GM12801 (cell line): ENCODE results near the gene PTPRG.

Source experiments
- TF ChIP-seq, protein P1 (sequence below): IDR thresholded peaks from one replicate; pipeline ENCODE4 v1.5.1; 2011; ENCODE audit warnings: control low read depth; ENCODE audit not compliant: insufficient read length; ENCODE audit errors: extremely low read depth

The PTPRG gene

DNA sequence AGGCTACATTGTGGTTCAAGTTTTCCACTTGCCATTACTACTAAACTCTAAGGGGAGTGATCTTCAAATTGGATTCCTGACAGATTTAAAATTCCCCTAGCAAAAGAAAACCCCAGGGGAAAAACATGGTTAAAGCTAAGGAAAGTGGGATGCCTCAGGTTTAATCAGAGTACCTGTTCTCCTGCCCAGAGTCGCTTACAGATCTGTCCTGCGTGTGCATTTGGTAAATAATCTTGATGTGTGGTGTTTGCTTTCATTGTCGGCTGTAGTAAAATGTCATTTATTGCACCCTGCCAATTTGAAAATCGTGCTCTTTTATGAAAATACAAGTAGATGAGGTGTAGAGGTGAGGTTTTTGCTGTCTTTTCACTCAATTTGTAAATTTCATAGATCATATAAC, 323.4 kb downstream of the PTPRG start:
- TF ChIP-seq, protein P1, sequence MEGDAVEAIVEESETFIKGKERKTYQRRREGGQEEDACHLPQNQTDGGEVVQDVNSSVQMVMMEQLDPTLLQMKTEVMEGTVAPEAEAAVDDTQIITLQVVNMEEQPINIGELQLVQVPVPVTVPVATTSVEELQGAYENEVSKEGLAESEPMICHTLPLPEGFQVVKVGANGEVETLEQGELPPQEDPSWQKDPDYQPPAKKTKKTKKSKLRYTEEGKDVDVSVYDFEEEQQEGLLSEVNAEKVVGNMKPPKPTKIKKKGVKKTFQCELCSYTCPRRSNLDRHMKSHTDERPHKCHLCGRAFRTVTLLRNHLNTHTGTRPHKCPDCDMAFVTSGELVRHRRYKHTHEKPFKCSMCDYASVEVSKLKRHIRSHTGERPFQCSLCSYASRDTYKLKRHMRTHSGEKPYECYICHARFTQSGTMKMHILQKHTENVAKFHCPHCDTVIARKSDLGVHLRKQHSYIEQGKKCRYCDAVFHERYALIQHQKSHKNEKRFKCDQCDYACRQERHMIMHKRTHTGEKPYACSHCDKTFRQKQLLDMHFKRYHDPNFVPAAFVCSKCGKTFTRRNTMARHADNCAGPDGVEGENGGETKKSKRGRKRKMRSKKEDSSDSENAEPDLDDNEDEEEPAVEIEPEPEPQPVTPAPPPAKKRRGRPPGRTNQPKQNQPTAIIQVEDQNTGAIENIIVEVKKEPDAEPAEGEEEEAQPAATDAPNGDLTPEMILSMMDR = no peak

GRCh38 chr3:61885414-61885813, 324.0 kb downstream of the PTPRG start:
- TF ChIP-seq, protein P1 = no peak

GRCh38 chr3:61887206-61887605, 325.8 kb downstream of the PTPRG start:
- TF ChIP-seq, protein P1 = no peak

DNA sequence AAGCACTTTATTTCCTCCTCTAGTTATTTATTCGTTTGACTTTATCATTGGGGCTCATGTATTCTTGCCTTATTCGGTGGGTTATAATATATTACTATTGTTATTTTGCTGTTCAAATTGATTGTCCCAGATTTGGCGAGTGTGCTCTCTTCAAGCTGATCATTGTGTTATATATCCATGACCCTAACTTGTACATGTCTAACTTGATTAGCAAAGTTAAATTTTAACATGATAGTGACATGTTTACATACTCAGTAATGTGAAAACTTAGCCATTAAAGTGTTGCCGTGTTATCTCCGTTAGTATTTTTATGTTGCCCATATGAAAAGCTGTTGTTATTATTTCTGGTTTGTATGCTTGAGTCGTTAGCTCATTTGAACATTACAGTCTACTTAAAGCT, 327.9 kb downstream of the PTPRG start:
- TF ChIP-seq, protein P1 = no peak

DNA sequence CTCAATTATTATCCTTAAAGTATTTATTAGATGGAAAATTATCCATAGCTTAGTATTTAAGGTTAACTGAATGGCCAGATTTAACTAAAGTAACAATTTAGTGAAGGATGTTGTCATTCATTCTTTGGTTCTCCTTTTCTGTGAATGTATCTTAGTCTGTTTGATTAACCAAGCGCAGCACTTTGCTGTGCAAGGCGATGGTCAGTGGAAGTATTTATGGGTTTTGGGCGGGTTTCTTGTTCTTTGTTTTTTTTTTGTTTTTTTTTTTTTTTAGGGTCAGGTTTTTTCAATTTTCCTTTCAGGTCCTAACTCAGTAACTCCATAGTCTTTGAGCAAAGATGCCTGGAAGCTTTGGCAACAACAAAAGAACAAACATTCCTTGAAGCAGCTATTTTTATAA, 328.8 kb downstream of the PTPRG start:
- TF ChIP-seq, protein P1 = no peak

- TF ChIP-seq, protein P1 = no peak
These were observed 329.2 kb downstream of the PTPRG start for GRCh38 chr3:61890586-61890985.

GRCh38 chr3:61892891-61893290, 331.5 kb downstream of the PTPRG start:
- TF ChIP-seq, protein P1 = no peak
